HG03457 (cell line): Measurements from ENCODE around the gene GPX4.

Source experiments
- ATAC-seq: cut with Tn5 transposase; IDR thresholded peaks from one replicate; pipeline ENCODE4 v1.9.1; 2021; ENCODE audit warnings: moderate number of reproducible peaks; ENCODE audit not compliant: unreplicated experiment

Gene GPX4

DNA sequence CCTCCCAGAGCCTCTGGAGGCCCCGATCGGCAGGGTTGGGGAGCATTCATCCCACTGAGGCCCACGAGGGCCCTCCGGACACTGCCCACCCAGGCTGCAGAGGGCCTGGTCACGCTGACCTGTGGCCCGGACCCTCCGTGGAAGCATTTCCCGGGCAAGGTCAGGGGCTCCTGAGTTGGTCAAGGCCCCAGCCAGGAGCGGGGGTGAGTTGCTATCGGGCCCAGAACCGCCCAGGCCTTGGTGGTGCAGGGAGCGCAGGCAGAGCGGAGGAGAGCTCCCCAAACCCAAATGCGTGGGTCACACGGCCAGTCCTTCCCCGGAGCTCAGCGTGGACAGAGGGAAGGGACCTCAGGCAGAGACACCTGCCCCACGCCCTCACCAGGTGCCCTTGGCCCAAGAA, 25.7 kb downstream of the GPX4 start:
- no peak for ATAC-seq

DNA sequence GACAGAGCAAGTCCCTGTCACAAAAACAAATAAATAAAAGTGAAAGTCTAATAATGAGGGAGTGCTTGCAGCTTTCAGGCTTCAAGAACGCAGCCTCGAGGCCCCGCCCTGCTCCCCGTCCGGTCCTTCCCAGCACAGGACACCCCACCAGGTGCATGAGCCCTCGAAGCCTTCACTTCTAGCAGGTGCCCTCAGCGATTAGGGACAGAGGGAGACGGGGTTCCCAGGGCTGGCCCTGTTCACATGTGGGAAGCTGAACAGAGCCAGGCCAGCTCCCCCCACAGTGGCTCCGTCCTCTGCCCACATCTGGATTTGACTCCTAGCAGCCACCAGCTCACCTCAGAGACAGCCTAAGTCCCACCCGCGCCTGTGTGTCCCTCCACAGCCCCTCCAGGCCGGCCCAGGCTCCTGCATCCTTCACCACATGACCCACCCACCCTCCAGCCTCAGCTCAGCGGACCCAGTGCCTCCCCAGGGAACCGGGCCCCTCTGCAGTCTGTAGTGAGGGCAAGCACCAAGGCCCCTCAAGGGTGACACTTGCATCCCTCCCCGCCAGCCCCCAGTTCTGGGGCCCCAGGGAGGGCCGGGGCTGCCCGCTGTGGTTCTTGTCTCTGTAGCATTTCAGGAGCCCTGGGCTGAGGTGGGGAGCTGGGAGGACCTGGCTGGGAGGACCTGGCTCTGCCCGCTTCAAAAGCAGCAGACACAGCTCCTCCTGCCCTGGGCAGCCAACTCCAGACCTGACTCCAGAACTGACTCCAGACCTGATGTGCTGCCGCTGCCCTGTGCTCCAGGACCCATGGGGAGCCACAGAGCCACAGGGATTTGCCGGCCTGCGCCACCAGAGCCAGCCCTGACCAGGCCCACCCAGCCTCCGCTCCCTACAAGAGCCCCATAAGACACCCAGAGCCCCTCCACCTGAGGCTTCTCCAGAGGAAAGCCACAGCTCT, 27.2 kb downstream of the GPX4 start:
- ATAC-seq, result no peak

DNA sequence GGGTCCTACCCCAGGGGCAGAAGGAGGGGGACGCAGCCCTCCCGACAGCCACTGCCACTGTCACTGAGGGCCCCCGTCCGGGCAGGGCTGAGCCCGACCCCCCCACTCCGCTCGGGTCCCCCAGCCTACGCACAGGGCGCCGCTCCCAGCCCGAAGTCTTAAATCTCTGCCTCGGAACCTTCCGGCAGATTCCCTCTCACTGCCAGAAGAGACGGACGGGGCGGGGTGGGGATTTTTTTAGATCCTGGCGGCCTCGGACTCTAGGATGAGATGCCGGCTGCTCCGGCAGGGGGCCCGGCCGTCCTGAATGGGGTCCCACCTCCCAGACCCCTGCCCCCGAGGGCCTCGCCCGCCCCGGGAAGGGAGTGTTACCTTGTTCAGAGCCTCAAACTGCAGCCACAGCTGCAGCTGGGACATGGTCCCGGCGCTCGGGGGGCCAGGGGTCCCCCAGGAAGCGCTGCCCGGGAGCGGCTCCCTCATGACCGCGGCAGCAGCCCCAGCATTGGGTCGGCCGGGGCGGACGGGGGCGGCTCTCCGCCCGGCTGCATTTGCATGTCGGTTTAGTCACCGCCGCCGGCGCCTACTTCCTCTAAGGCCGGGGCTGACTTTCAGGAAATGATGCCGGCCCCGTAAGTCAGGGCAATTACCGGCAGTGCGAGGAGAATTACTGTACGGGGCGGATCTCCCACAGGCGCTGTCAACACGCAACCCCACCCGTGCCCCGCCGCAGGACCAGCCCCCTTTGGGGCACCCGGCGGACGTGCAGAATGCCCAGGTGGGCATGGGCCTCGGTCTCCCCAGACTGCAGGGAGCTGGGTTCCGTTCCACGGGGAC, 28.1 kb downstream of the GPX4 start:
- no peak for ATAC-seq

DNA sequence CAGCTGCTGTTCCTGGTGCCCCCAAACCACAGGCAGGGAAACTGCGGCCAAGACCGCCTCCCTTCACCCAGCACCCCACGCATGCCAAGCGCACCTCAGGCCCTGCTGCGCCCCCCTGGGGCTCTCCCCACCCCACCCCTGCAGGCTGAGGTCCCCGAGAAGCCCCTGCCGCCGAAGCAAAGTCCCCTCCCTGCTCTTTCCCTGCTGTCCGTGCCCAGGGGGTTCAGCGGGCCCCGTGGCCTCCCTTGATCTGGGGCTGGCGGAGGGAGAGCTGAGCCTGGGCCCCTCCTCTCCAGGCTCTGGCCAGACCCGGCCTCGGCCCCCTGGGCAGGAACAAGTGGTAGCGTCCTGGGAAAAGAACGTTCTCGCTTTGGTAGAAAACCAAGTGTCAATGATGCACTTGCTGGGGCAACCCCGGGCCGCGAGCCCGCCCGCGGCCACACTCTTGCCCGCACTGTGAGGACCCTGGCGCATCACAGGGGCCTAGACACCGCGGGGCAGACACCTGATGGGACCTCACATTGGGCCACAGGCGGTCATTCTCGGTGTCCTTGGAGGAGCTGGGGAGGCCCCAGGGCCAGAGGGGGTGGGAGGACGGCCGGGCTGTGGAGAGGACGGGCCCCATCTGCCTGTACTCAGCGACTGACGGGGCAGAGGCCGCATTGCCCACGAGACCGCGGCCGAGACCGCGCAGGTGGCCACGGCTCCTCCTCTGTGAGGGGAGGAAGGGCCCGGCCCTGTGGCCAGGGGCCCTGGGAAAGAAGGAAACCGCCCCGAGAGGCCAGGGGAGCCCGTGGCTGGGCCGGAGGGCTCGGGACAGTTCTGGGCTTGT, 29.0 kb downstream of the GPX4 start:
- ATAC-seq, result no peak

DNA sequence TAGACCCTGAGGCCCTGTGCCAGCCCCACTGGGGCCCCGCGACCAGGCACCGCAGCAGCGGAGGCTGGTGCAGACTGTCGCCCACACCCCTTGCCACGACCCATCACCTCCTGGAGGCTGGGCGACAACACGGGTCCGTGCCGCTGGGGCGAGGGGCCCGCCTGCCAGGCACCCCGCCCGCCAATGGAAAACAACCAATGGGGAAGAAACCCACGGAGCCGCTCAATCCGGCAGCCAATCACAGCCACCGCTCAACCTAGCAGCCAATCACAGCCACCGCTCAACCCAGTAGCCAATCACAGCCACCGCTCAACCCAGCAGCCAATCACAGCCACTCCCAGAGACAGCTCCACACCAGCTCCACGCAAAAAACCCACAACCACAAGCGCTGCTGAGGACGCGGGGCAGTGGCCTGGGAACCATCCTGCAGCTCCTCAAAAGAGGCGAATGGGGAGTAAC, 29.7 kb downstream of the GPX4 start:
- ATAC-seq, result no peak

DNA sequence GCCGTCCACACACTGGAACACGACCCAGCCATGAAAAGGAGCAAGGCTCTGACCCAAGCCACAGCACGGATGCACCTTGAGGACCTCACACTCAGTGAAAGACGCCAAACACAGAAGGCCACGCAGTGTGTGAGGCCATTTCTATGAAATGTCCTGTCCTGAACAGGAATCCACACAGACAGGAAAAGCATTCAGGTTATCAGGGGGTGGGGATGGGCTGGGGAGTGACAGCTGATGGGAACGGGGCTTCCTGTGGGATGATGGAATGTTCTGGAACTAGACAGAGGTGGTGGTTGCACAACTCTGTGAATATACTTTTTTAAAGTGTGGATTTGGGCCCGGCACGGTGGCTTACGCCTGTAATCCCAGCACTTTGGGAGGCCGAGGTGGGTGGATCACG, 30.6 kb downstream of the GPX4 start:
- ATAC-seq, result no peak

DNA sequence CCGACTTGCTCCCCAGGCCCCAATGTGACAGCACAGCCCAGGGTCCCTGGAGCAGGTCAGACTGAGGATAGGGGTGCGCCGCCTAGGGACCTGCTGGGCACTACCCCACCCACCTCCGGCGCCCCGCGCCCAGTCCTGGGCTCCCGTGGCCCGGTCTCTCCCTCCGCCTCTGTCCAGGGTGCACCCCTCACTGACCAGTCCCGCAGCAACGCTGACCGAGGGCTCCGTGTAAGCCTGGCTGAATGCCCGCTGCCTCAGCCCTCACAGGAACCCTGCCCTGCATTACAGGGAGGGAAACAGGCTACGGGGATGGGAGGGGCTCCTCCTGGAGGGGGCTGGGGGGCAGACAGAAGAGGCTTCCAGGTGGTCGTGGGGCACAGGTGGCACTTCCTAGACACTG, 31.7 kb downstream of the GPX4 start:
- ATAC-seq, result no peak

DNA sequence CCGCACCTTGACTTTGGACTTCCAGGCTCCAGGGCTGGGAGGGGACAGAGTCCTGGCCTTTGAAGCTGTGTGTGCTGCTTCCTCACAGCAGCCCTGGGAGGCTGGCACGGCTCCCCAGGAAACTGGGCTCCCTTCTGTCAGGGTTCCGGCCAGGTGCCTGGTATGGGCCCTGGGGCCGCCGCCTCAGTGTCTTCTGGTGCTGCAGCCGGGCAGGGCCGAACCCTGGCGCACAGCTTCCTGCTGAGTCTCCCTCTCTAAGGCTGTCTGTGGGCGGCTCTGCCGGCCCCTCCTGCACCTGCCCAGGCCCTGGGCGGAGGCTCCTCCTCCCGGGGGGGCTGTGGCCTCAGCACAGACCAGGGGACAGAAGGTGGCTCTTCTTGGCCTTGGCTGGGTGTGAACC, 32.4 kb downstream of the GPX4 start:
- ATAC-seq, result no peak

DNA sequence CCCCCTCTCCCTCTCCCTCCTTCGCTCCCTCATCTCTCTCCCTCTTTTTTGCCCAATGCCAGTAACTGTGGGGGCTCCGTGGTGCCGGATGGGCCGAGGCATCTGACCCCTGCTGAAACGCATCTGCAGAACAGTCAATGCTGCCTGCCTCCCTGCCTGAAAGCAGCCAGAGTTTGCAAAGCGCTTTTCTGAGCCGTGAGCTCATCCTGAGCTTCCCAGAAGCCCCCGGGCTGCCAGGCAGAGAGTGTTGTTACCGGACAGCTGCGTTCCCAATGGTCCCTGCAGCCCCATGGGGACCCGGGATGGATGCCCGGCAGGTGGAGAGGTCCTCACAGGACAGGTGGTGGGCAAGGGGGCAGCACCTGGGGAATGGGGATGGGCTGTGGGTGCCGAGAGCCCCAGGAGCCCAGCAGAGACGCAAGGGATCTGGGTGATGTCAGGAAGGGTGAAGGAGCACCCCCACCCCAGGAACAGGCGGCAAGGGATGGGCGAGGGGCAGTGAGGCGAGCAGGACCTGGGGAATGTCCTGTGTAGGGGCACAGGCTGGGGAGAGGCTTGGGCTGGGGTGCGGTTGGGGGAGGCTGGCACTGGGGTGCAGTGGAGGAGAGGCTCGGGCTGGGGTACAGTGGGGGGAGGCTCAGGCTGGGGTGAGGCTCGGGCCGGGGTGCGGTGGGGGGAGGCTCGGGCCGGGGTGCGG, 33.0 kb downstream of the GPX4 start:
- ATAC-seq, result no peak

DNA sequence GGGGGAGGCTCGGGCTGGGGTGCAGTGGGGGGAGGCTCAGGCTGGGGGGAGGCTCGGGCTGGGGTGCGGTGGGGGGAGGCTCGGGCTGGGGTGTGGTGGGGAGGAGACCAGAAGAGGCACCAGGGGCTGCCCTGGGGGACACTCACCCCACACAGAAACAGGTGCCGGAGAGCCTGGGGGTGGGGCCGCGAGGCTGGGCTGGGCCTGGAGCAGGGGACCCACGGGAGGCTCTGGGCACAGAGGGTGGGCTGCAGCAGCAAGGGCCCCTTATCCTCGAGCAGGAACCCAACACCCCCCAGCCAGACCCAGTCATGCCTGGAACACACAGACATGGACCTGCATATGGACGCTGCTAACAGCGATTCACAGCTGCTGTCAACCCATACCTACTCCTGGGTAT, 34.3 kb downstream of the GPX4 start:
- ATAC-seq, result no peak

DNA sequence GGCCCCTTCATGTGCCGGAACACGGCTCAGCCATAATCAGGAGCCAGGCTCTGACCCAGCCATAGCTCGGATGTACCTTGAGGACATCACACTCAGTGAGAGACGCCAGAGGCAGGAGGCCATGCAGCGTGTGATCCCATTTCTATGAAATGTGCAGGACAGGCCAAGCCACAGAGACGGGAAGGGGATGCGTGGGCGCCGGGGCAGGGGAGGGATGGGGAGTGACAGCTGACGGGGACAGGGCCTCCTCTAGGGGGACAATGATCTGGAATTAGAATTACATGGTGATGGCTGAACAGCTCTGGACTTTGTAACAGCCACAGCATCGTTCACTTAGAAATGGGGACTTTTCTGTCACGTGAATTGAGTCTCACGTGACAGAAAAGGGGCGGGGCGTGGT, 35.3 kb downstream of the GPX4 start:
- no peak for ATAC-seq

DNA sequence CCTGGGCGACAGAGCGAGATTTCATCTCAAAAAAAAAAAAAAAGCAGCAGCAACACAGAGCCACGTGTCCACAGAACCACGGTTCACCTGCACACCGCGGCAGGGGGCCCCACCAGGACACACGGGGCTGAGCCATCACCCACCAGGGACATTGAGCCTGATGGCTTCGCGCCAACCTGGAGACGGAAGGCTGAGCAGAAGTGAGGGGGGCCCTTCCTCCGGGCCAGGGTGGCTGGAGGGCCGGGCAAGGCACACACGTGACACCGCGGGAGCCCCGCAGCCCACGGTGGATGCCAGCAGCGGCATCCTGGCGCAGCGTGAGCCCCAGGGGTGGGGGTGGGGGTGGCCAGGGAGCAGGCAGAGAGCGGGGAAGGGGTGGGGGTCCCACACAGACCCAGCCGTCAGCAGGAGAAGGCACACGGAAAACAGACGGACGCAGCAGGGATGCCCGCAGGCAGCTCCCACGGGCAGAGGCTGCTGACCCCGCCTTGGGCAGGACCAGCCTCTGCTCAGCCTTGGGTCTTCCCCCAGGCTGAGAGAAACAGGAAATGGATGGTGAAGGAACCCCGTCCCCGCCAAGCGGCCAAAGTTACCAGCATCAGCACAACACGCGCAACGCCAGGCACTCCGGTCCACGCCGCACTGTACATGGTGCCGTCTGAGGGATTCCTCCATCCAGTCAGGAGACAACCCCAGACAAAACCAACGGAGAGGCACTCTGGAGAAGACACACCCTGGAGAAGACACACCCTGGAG, 36.7 kb downstream of the GPX4 start:
- ATAC-seq, result no peak

DNA sequence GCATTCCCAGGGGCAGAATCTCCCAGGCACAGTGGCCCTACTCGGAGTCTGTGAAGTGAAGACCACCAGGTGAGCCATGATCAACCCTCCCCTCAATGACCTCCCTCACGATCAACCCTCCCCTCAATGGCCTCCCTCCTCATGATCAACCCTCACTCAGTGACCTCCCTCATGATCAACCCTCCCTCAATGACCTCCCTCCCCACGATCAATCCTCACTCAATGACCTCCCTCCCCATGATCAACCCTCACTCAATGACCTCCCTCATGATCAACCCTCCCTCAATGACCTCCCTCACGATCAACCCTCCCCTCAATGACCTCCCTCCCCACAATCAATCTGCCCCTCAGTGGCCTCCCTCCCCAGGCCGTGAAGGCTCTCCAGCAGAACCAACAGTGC, 38.1 kb downstream of the GPX4 start:
- no peak for ATAC-seq

DNA sequence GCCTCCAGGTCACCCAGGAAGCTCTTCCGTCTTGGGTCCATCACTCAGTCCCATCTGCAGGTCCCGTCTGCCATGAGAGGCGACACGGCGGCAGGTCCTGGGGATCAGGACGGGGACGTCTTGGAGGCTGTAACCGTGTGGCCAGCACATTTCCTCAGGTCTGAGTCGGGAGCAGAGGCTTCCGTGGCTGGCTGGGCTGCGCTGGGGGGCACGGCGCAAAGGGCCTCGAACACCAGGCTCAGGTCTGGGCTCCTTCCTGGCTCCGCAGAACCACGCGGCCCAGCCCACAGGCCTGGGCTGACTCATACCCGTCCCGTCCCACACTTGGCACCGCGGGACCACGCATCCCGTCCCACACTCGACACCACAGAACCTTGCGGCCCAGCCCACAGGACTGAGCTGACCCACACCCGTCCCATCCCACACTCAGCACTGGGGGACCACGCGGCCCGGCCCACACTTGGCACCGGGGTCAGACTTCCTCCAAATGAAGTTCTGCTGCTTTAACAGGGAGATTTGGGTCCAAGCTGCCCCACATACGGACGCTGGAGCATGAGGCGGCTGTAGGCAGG, 40.1 kb downstream of the GPX4 start:
- ATAC-seq, result no peak

DNA sequence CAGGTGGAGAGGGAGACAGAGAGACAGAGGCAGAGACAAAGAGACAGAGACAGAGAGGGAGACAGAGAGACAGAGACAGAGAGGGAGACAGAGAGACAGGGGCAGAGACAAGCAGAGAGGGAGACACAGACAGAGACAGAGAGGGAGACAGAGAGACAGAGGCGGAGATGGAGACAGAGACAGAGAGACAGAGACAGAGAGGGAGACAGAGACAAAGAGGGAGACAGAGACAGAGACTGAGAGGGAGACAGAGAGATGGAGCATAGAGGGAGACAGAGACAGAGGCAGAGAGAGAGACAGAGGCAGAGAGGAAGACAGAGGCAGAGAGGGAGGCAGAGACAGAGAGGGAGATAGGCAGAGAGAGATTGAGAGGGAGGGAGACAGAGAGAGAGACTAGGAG, 40.9 kb downstream of the GPX4 start:
- no peak for ATAC-seq

DNA sequence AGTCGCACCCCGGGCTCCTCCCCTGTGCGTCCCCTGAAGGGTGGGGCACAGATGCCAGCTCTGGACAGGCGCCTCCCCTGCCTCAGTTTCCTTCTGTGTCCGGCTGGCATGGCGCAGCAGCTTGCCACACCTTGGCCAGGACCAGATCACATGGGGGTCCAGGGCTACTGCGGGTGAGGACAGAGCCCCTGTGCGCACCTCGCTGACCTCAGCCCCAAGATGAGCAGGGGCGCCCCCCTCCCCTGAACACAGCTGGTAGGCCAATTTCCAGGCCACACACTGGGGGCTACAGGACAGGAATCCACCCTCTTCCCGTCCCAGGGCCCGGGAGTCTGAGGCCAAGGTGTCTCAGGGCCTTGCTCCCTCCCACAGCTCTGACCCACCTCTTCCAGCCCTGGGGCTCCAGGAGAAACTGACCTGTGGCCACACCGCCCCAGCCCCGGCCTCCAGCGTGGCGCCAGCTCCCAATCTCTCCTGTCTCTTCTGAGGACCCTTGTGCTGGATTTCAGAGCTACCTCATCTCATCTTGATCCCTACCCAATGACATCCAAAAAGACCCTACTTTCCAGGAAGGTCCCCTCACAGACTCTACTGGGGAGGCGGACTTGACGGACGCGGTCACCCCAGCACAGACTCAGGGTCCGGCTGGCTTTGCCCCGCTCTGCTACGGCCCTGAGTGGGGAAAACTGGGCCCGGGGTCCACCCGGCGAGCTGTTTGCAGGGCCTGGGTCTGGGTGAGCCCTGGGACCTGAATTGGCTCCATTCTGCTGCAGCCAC, 42.0 kb downstream of the GPX4 start:
- ATAC-seq, result no peak

DNA sequence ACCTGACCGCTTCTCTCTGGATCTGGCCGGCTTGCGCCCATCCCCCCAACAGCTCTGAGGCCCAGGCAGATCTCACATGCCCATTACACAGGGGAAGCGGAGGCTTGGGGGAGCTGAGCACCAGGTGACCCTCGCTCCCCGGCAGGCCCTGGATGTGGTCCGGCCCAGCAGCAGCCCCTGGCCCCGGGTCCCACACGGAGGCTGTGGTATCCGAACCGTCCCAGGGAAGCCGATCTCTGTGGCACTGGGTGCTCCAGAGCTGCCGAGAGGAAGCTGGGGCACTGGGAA, 42.6 kb downstream of the GPX4 start:
- no peak for ATAC-seq

DNA sequence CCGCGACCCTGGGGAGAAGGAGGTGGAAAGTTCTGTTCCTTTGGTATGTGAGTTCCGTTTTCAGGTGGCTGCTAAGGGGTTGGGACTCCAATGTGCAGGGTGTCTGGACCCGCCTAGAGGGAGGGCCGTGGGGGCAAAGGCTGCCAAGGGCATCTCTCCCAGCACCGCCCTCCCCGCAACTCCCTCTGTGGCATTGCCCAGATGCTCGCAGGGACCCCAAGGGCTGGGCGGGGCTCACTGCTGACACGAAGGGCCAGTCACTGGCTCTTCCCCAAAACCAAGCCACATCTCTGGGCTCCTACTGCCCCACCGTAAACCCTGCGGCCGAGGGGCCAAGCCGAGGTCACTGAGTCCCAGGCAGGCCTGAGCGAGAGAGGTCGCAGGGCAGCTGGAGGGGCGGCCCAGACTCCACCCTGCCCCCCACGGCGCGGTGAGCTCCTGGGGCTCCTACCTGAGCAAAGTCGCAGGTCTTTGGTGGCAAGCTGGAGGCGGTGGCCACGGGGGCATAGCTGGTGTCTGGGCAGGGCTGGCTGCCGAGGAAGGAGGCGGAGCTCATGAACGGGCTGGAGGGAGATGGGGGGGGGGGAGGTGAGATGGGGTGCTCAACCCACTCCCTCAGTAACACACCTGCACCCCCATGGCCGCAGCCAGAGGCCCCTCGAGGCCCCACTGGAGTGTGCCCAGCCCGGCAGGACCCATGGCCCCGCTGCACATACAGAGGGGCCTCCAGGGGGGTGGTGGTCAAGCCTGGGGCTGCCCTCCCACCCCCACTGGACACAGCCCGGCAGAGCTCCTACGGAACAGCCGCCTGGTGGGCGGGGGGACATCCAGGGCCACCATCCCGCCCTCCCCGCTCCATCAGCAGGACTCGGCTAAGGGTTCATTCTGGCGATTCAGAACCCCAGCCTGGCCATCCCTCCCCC, 43.3 kb downstream of the GPX4 start:
- ATAC-seq, result no peak
